HL-60/S4 treated with phorbol 12-myristate 13-acetate at 8.2 ng/mL for 4 days and 3 days (cell line): Measurements from ENCODE around the gene NUP50.

Experiments used
- in situ Hi-C: fragments of 300-500 bp; cut with MboI; formaldehyde crosslinking; loops from 2 replicates; pipeline ENCODE4 v1.15.0; 2022; ENCODE audit warnings: low sequenced_read_pairs

NUP50 gene, protein sequence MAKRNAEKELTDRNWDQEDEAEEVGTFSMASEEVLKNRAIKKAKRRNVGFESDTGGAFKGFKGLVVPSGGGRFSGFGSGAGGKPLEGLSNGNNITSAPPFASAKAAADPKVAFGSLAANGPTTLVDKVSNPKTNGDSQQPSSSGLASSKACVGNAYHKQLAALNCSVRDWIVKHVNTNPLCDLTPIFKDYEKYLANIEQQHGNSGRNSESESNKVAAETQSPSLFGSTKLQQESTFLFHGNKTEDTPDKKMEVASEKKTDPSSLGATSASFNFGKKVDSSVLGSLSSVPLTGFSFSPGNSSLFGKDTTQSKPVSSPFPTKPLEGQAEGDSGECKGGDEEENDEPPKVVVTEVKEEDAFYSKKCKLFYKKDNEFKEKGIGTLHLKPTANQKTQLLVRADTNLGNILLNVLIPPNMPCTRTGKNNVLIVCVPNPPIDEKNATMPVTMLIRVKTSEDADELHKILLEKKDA

GRCh38 chr22:45163451-45164269 lies at the start of gene NUP50:
TSS of gene NUP50 (plus strand) at chr22:45163925. CDS start at chr22:45168178, 4,253 bp downstream.
- in situ Hi-C loops, result no loop called here

DNA sequence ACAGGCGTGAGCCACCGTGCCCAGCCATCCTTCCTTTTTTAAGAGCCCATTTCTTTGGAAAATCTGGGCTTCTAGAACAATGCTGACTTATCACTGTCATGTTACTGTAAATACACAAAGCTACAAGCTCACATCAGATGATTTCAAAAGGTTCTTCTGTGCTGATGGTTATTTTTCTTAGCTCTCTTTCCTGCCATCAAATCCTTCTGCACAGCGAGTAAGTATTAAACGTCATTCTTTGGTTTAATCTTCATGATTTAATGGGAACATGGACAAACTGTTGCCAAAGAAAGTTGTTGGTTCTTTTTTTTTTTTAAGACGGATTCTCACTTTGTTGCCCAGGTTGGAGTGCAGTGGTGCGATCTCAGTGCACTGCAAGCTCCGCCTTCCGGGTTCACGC lies 43.3 kb upstream of the NUP50 start:
- in situ Hi-C loops, result no loop called here

DNA sequence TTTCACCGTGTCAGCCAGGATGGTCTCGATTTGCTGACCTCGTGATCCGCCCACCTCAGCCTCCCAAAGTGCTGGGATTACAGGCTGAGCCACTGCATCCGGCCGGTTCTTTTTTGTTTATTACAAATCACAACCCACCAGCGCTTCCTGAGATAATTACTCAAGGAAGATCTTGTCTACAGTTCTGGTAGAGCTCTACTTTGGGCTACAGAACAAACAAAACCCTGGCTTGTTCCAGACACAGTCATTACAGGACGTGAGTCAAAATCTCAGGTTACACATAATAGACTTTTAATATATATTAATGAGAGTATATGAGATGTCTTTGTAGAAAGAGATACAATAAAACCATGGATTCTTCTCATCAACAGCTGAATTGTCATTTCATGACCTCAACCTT lies 42.8 kb upstream of the NUP50 start:
- in situ Hi-C loops, result no loop called here

DNA sequence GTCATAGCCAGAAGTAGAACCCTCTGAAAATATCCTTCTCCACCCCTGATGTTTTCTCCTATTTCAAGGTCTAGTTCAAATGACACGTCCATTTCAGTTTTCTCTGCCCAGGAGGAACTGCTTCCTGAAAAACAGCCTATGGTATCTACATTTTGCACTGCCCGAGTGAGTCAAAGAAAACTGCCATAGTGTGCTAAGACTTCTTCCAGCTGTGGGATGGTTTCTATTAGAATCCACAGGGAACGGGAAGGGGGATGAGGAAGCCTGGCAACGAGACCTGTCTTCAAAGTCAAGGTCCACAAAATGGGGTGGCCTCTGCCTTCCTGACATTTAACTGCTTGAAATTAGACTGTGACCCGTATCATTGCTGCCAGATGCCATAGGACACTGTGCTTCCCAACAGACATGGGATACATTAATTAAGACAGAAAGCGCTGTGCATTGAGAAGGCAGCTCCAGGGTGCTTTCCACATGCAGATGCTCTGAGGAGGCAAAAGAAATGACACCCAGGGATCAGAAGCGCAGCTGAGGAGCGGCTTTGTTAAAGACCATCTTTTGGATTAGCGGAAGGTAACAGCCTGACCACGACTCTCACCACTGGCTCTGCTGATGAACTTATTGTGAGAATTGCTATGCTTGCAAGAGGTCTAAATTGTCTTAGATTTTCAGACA lies 39.4 kb upstream of the NUP50 start:
- in situ Hi-C loops, result no loop called here

GRCh38 chr22:45125188-45125587 lies 38.5 kb upstream of the NUP50 start:
- in situ Hi-C loops, result no loop called here

DNA sequence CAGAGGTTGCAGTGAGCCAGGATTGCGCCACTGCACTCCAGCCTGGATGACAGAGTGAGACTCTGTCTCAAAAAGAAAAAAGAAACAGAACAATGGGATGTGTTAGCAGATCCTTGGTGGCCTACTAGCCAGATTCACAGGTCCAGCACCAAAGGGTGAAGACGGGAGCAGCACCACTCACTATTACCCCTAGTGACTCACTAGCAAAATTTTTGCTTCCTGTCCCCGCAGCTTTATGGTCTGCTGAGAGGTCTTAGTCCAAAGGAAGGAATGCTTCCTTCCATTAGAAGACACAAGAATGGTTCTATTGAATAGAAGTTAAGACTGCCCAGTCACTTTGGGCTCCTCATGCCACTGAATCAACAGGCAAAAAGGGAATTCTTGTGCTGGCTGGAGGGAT lies 35.9 kb upstream of the NUP50 start:
- in situ Hi-C loops, result no loop called here

GRCh38 chr22:45129703-45130524 lies 33.8 kb upstream of the NUP50 start:
- in situ Hi-C loops, result no loop called here

- in situ Hi-C loops, result no loop called here
These were observed 32.8 kb upstream of the NUP50 start for GRCh38 chr22:45130891-45131290.

- in situ Hi-C loops, result no loop called here
These were observed 32.0 kb upstream of the NUP50 start for GRCh38 chr22:45131749-45132148.

GRCh38 chr22:45134313-45134712 lies 29.4 kb upstream of the NUP50 start:
- in situ Hi-C loops, result no loop called here

- in situ Hi-C loops, result no loop called here
These were observed 27.1 kb upstream of the NUP50 start for GRCh38 chr22:45136594-45136993.

- in situ Hi-C loops, result no loop called here
These were observed 24.0 kb upstream of the NUP50 start for GRCh38 chr22:45139693-45140092.

DNA sequence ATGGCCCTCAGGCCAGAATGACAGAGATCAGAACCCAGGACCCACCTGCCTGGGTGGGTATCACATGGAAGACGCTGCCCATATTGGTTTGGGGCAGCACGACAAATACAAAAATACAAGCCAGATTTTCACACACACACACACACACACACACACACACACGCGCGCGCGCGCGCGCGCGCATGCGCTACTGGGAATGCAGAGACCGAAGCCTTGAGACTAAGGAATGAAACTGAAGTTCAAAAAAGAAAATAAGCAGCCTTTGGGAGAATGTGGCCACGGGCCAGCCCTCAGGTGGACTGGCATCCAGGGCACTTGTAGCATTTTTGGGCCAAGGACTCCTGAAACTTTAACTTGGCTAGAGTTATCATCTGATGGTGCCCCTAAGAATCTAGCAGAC lies 21.3 kb upstream of the NUP50 start:
- in situ Hi-C loops, result no loop called here

DNA sequence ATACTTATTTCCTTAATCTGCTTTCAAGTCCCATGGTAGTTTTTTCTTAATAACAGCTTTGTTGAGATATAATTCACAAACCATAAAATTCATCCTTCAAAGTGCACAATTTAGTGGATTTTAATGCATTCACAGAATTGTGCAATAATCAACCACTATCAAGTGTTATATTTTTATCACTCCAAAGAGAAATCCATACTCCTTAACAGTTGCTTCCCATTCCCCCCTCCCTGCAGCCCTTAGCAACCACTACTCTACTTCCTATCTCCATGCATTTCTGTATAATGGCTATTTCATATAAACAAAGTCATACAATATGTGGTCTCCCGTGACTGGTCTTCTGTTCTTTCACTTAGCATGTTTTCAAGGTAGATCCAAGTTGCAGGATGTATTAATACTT lies 18.8 kb upstream of the NUP50 start:
- in situ Hi-C loops, result no loop called here

DNA sequence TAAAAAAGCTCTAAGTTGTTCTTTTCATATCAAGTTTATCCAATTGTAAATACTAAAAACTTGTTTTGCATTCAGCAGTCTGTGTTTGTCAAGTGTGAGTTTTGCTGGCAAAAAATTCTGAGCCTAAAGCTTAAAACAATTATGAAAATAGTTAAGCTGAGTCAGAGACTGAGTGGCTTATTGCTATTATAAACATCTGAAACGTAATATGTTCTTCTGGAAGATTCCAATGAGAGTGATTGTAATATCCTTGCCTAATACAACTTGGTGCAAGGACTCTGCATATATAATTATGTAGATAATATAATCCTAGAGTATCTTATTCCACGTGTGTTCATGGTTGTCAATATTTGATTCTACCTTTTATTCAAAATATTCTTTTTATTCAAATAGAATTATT lies 14.1 kb upstream of the NUP50 start:
- in situ Hi-C loops, result no loop called here

DNA sequence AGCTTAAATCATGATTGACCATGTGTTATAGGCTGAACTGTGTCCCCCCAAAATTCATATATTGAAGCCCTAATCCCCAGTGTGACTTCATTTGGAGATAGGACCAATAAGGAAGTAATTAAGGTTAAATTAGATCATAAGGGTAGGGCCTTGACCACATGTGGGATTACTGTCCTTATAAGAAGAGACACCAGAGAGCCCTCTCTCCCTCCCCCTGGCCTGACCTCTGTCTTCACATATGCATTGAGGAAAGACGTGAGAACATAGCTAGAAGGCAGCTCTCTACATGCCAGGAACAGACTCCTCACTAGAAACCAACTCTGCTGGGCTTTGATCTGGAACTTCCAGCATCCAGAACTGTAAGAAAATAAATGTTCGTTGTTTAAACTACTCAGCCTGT lies 13.6 kb upstream of the NUP50 start:
- in situ Hi-C loops, result no loop called here

DNA sequence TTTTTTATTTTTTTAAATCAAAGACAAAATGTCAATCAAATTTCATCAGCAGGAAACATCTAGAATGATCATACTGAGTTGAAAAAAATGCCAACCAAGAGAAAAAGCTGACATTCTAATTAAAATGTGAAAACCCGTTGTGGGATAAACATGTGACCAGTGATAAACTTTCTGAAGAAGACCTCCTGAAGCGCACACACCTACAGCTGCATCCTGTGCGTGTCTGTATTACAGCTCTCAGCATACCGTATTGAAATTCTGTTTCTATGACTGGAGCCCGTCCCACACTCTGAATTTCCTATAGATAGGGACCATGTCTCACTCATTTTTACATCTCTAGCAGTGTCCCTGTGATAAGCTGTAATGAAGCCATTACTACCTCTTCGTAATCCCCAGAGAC lies 12.2 kb upstream of the NUP50 start:
- in situ Hi-C loops, result no loop called here

DNA sequence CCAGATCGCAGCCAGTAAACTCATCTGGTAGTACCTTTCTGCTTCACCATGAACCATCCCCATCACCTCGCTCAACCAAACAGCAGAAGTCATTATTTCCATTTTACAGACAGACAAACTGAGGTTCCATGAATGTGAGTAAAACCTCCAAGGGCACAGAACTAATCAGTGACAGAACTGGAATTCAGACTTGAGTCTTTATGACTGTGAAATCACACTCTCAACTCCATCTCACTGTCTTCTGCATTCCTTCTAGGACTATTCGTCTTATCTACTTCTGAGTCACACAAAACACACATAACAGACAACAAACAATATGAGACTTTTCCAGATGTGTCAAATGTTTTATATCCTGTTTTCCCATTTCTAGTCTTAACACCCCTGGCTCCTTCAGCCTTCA lies 9.3 kb upstream of the NUP50 start:
- in situ Hi-C loops, result no loop called here

GRCh38 chr22:45155050-45155840 lies 8.5 kb upstream of the NUP50 start:
- in situ Hi-C loops, result no loop called here

DNA sequence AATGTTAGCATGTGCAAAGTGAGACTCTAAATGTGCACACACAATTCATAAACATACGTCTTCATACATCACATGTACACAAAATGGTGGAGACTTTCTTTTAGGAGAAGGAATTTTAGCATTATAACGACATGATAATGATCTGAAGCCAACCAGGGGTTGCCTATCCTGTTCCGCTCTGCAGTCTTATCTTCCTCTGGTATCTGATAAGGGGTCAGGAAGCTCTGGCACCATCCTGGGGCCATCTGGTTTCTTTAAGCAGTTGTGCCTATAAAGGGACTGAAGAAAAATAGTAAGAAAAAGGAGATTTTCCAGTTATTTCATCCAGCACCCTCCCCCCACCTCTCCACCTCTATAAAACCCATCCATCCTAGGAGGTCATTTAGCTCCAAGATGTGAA lies 5.8 kb upstream of the NUP50 start:
- in situ Hi-C loops, result no loop called here
